GM13976 (cell line): ENCODE measurements around the gene CC2D2A.

Source experiments
- DNase-seq: peaks from one replicate; pipeline ENCODE4 v3.0.0; 2012; ENCODE audit warnings: low spot score
- CTCF ChIP-seq: IDR thresholded peaks from 2 replicates; pipeline ENCODE4 v1.5.1; 2012; ENCODE audit warnings: borderline replicate concordance, mild to moderate bottlenecking; ENCODE audit not compliant: insufficient read depth; ENCODE audit errors: extremely low read depth, missing control alignments, control extremely low read depth
- in situ Hi-C: fragments of 300-500 bp; cut with MboI; formaldehyde crosslinking; loops from one replicate; pipeline ENCODE4 v1.12.0; 2022; ENCODE audit warnings: low sequenced_read_pairs, mixed read lengths, inconsistent platforms; ENCODE audit not compliant: unreplicated experiment

Gene CC2D2A

GRCh38 chr4:15544248-15544729 is 74.6 kb downstream of the CC2D2A start:
- DNase-seq, result no peak
- in situ Hi-C loops, result no loop called here
- no peak for TF ChIP-seq CTCF

GRCh38 chr4:15545371-15545770 is 75.7 kb downstream of the CC2D2A start:
- in situ Hi-C loops, result no loop called here
- DNase-seq, result no peak
- TF ChIP-seq CTCF, result no peak

- in situ Hi-C loops, result no loop called here
- peak; percentile 23 for DNase-seq
Observed at GRCh38 chr4:15547392-15547791, 77.7 kb downstream of the CC2D2A start.

GRCh38 chr4:15550491-15550890 is 80.8 kb downstream of the CC2D2A start:
- TF ChIP-seq CTCF, result no peak
- DNase-seq, result no peak
- in situ Hi-C loops, result no loop called here

More at GRCh38 chr4:15547392-15547791, 77.7 kb downstream of the CC2D2A start:
- no peak for TF ChIP-seq CTCF

GRCh38 chr4:15551740-15552446 is 82.2 kb downstream of the CC2D2A start:
- TF ChIP-seq CTCF, result no peak
- in situ Hi-C loops, result no loop called here
- no peak for DNase-seq

GRCh38 chr4:15552557-15553362 is 83.1 kb downstream of the CC2D2A start:
- in situ Hi-C loops, result no loop called here
- DNase-seq, result no peak
- TF ChIP-seq CTCF, result no peak
